C4-2B (cell line): ENCODE data around the gene ISM2.

ENCODE experiments used
- CTCF ChIP-seq: fragments of 450-650 bp; conservative IDR thresholded peaks from 2 replicates; pipeline ENCODE4 v1.5.1; 2017; ENCODE audit warnings: mild to moderate bottlenecking
- ZFX ChIP-seq: fragments of 450-650 bp; IDR thresholded peaks from 2 replicates; pipeline ENCODE4 v1.6.1; 2017

GRCh38 chr14:77491056-77491455, 7.6 kb downstream of the ISM2 start:
- no peak for TF ChIP-seq CTCF
- no peak for TF ChIP-seq ZFX
